DMS 273 (cell line): Measurements from ENCODE around the gene MGAT5B.
"Not testable (repeated sequence)": the region's sequence is repeated elsewhere in the genome, so short reads cannot be mapped to it uniquely, and the experiment has no call there.

Experiments
- DNase-seq: peaks from one replicate; lab custom pipeline; 2025; ENCODE audit not compliant: unreplicated experiment; lab: John Stamatoyannopoulos, UW

MGAT5B gene

GRCh38 chr17:76868176-76868668, at the start of gene MGAT5B:
TSS of gene MGAT5B (plus strand) at chr17:76868404. CDS start at chr17:76869030, 626 bp downstream.
- peak; percentile 93 for DNase-seq

DNA sequence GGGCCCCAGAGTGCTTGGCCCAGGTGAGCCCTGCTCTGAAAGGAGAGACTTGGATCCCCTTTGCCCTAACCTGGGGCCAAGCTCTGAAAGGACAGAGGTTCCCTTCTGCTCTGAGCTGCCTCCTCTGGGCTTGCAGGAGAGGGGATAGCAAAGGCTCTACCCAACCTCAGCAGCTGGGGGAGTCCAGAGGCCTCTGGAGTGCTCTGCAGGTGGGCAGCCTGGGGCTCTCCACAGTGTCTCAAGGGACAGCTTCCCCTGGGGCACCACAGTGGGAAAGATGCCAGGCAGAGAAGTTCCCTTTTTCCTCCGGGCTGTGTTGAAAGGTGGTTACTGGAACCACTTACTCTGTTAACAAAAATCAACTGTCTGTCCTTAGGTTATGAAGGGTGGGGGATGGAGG, 48.2 kb upstream of the MGAT5B start:
- DNase-seq = peak; percentile 63

DNA sequence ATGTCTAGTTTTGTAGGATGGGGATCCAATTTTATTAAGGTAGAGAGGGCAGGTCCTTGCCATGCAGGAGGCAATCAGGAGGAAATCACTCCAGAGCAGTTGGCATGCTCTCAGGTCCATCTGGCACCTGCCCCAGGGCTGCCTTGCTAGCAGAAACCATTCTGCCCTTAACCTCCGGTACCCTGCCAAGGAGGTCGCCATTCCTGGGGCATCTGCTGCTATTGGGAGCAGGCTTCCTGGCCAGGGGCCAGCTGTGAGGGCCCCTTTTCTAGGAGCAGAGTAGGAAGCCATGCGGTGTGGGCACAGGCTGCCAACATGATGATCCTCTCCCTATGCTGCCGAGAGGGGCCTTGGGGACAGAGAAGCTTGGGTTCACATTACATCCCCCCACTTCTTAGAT, 47.6 kb upstream of the MGAT5B start:
- DNase-seq = peak; percentile 96

GRCh38 chr17:76822184-76822778, 45.9 kb upstream of the MGAT5B start:
- peak; percentile 21 for DNase-seq

- no peak for DNase-seq
Observed at GRCh38 chr17:76824093-76824492, 44.1 kb upstream of the MGAT5B start.

- no peak for DNase-seq
Observed at GRCh38 chr17:76826330-76827068, 41.7 kb upstream of the MGAT5B start.

GRCh38 chr17:76827736-76828135, 40.5 kb upstream of the MGAT5B start:
- no peak for DNase-seq

DNA sequence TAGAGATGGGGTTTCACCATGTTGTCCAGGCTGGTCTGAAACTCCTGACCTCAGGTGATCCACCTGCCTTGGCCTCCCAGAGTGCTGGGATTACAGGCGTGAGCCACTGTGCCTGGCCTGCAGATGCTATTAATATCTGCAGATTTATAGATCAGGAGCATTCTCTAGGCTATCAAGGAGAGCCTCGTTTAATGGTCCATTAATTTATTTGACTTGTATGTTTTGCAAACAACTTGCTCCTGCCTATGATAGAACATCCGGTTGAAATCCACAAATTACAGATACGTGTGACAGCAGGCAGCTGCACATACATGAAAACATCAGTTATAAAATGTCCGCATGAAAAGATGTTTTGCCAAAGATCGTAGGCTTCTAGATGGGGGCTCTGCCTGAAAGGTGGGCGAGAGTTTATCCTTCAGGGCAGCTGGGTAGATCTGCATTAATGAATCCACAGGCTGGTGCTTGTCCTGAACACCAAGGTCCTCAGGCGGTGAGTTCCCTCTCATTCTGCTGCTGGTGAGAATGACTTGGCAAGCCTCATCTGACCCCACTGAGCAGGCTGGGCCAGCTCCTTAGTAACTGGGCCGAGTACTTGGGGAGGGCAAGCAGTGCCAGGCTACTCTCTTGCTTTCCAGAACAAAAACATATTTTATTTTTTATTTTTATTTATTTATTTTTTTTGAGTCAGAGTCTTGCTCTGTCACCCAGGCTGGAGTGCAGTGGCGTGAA, 37.1 kb upstream of the MGAT5B start:
- DNase-seq = no peak

DNA sequence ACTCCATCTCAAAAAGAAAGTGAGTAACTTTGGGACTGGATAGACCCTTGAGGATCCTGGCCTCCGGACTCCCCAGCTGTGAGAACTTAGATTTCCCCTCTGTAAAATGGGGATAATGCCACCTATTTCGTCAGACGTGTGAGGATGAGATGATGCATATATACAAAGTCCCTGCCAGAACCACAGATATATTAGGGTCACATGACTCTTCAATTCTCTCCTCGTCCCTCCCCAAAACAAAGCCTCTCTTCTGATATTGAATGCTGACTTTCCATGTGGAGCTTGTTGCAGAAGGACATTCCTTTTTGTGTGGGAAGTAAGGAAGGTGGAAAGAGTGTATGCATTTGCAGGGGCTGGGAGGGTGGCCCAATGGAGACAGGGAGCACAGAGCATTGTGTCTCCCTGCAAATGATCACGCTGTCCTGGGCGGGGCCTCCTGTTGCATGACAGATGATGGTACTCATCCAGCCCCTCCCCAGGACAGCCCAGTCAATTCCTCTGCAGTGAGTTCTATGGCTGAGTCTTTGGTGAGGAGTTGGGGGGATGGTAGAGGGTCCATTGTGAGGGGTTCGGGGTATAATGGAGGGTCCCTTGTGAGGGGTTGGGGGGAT, 35.1 kb upstream of the MGAT5B start:
- DNase-seq = no peak

GRCh38 chr17:76833747-76834146, 34.5 kb upstream of the MGAT5B start:
- DNase-seq = no peak

GRCh38 chr17:76834870-76835269, 33.3 kb upstream of the MGAT5B start:
- DNase-seq = no peak

DNA sequence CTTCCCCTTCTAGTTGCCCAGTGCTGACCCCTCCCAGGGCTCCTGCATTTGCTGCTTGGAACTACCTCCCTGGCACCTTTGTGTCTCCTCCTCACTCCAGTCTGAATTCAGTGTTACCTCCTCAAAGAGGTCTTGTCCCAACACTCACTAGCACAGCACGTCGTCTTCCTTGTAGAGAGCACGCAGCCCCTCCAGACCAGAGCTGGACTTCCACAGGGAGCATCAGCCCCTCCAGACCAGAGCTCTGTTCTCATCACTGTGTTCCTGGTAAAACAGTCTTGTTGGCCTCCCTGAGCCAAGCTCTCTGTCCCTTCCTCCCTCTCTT, 27.8 kb upstream of the MGAT5B start:
- DNase-seq = no peak

- DNase-seq = no peak
Observed at GRCh38 chr17:76840884-76841775, 27.1 kb upstream of the MGAT5B start.

DNA sequence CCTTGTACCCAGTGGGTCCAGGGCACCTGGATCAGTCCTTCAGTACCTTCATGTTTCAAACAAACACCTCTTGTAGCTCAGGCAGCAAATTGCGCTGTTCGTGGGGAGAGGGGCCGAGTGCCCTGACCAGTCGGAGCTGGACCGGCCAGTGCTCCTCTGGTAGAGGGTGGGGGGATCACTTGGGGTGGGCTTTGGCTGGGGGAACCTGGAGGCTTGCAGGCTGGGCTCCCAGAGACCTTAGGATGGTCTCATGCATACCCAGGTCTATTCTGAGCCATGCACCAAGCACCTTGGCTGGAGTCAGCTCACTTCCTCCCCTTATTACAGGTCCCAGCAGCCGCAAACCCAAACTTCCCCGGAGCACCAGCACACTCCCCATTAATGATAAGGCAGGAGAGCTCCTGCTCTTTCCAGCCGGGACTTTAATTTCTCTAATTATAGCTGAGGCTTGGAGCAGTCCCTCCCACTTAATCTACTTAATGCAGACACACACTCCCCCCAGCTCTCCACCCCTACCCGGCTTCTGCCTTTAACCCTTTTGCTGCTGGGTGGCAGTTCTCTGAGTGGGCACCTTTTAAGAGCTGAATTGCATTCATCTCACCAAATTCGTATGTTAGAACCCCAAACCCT, 26.3 kb upstream of the MGAT5B start:
- peak; percentile 57 for DNase-seq

DNA sequence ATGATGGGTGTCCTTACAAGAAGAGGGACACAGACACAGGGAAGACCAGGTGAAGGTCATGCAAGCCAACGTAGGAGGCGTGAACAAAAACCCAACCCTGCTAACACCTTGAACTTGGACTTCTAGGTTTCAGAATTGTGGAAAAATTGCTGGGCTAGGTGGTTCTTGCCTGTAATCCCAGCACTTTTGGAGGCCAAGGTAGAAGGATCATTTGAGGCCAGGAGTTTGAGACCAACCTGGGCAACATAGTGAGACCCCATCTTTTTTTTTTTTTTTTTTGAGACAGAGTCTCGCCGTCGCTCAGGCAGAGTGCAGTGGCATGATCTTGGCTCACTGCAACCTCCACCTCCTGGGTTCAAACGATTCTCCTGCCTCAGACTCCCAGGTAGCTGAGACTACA, 25.1 kb upstream of the MGAT5B start:
- DNase-seq = not testable (repeated sequence)

GRCh38 chr17:76843703-76844484, 24.3 kb upstream of the MGAT5B start:
- DNase-seq = no peak

DNA sequence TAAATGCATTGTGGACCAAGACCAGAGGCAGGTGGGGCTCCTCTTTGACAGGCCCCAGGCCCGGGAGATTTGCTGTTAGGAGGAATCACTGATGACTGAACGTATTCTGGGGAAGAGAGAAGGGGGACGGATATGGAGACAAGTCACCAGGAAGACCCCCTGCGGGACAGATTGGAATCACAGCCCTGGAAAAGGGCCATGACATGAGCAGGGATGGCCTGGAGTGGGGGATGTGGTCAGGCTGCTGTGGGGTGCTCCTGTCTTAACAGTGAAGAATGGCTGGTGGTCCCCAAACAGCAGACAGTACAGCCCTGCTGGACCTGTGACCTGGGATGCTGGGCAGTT, 23.7 kb upstream of the MGAT5B start:
- DNase-seq = no peak

GRCh38 chr17:76844846-76845245, 23.4 kb upstream of the MGAT5B start:
- DNase-seq = no peak

DNA sequence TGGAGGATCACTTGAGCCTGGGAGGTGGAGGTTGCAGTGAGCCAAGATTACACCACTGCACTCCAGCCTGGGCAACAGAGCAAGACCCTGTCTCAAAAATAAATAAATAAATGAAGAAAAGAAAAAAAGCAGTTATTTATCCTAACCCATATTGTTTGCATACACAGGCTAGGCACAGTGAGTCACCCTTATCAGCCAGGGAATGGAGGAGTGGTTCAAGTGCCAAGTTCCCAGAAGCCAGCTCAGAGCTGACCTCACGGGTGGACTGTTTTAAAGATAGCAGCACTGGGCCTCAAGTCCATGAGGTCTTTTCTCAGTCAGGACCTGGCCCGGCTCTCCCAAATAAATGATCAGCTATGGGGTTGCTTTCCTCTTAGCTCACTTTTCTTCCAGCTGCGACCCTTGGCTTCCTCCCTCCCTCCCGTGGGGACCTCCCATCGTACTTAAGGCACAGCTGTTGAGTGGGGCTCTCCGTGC, 22.6 kb upstream of the MGAT5B start:
- no peak for DNase-seq
